Renal cortex interstitium (tissue), 11 donors: ENCODE measurements around the gene FAM53A. TPM values are rescaled to one million over a fixed set of nuclear protein-coding genes. Genes with fewer than 3 reads are reported as not detected.
"Not testable (repeated sequence)": the region's sequence is repeated elsewhere in the genome, so short reads cannot be mapped to it uniquely, and the experiment has no call there.

Experiments
- DNase-seq, 11 donors: peaks; one replicate each; pipeline ENCODE4 v3.0.0-alpha.2; 2013; ENCODE audit warnings: low read depth in 9 of 11, low spot score in 4 of 11; ENCODE audit errors: extremely low read depth in 1 of 11
- polyA plus RNA-seq, 3 donors: library from polyadenylated mRNA; unstranded; fragments of 120-200 nt; gene quantifications; one replicate each; pipeline ENCODE4 v1.2.1, GENCODE V29; 2013; ENCODE audit not compliant: insufficient read length in 3 of 3

FAM53A gene
- polyA plus RNA-seq, 3 donors: 2.0 to 3.0 (median 2.8) TPM

- DNase-seq: peak in 4 of 11 donors; percentile 52 to 68 (median 60)
Measured at GRCh38 chr4:1693131-1693896, 9.2 kb upstream of the FAM53A start.

GRCh38 chr4:1691737-1692373 lies 7.7 kb upstream of the FAM53A start:
- DNase-seq: no peak

- DNase-seq: no peak
Measured at GRCh38 chr4:1690698-1691097, 6.6 kb upstream of the FAM53A start.

- no peak for DNase-seq
Measured at GRCh38 chr4:1686440-1687036, 2.4 kb upstream of the FAM53A start.

- DNase-seq: peak in 4 of 11 donors; percentile 35 to 61 (median 44)
Measured at GRCh38 chr4:1685235-1686150, 1.4 kb upstream of the FAM53A start.

GRCh38 chr4:1684506-1685234 lies 557 bp upstream of the FAM53A start:
- peak in 2 of 11 donors; percentile 15 to 60 for DNase-seq

- peak in 1 of 11 donors; percentile 17 for DNase-seq
Measured at GRCh38 chr4:1683261-1683735, 815 bp downstream of the FAM53A start.

- DNase-seq: no peak
Measured at GRCh38 chr4:1682860-1683259, 1.3 kb downstream of the FAM53A start.

GRCh38 chr4:1678244-1678643 lies 5.9 kb downstream of the FAM53A start:
- DNase-seq: no peak

GRCh38 chr4:1676605-1677525 lies 7.2 kb downstream of the FAM53A start:
- DNase-seq: no peak

- DNase-seq: no peak
Measured at GRCh38 chr4:1675802-1676137, 8.3 kb downstream of the FAM53A start.

GRCh38 chr4:1675136-1675801 lies 8.8 kb downstream of the FAM53A start:
- DNase-seq: no peak

- no peak for DNase-seq
Measured at GRCh38 chr4:1674682-1675081, 9.4 kb downstream of the FAM53A start.

GRCh38 chr4:1673671-1674070 lies 10.4 kb downstream of the FAM53A start:
- DNase-seq: no peak

- DNase-seq: not testable (repeated sequence)
Measured at GRCh38 chr4:1671011-1671410, 13.1 kb downstream of the FAM53A start.

GRCh38 chr4:1670279-1670678 lies 13.8 kb downstream of the FAM53A start:
- no peak for DNase-seq

GRCh38 chr4:1669850-1670249 lies 14.3 kb downstream of the FAM53A start:
- DNase-seq: no peak
